ENCODE data around the gene OXER1.

Gene OXER1

GRCh38 chr2:42768706-42769256, 4.8 kb upstream of the OXER1 start:
- no peak for DNase-seq

GRCh38 chr2:42767899-42768705, 4.2 kb upstream of the OXER1 start:
- no peak for DNase-seq

DNA sequence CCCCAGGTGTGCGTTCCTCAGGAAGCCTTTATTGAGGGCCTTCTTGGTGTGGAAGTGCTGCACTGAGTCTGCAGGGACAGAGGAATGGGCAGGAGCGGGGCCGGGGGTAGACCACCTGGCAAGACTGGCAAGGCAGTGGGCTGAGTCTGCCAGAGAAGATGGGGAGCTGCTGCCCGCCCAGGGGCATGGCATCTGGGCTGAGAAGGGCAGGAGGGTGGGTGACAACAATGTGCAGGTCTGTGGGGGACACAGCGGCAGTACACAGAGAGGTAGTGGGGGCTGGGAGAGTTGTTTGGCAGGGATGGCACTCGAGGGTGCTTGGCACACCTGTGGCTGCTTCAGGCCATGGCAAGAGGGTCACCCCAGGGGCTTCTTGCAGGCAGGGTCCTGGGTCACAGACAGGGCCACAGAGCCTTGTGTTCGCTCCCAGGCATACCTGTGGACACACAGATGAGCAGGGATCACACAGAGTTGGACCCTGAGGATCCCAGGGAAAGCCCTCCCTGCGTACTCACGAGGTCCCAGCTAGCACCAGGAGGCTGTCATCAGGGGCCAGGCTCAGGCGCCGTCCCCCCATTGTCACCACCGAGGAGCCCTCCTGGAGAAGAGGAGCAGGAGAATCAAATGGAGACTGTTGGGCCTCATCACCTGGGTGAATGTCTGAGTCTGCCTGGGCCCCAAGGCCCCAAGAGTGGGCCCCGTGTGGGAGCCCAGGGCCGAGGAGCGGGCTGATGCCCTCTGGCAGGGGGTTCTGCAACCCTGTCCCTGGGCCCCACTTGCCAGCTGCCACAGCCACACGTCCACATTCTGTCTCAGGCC, 3.4 kb upstream of the OXER1 start:
- DNase-seq, result no peak

GRCh38 chr2:42765686-42766085, 1.8 kb upstream of the OXER1 start:
- no peak for DNase-seq

GRCh38 chr2:42764901-42765300, 966 bp upstream of the OXER1 start:
- no peak for DNase-seq

DNA sequence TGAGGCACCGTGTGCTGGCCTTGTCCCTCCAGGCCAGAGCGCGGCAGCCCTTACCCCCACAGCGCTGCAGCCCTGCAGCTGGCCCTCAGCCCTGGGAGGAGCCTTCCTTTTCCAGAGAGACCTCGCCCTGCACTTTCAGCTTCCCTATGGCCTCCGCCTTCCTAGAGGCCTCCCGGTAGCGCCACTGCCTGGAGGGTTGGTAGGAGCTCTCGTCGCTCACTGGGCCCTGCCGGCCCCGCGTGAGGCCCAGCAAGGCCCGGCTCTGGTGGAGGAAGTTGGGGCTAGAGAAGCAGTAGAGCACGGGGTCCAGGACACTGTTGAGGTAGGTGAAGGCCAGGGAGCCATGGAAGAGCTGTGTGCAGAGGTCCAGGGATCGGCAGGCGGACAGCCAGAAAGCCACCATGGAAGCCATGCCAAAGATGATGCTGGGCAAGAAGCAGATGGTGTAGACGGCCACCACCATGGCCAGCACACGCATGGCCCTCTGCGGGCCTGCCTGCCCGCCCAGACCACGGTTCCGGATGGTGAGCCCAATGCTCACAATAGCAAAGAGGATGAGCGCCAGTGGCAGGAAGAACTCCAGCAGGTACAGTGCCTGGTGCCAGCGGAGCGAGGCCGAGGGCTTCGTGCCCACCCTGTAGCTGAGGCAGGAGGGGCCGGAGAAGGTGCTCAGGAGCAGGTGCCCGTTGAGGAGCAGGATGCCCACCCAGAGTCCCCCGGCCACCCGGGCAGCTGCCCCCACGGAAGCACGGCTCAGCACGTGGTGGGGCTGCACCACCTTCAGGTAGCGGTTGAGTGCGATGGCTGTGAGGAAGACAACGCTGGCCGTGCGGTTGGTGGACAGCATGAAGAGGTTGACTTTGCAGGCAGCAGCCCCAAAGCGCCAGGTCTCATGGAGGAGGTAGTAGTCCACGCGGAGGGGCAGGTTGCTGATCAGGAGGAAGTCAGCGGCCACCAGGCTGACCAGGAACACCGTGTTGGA, 821 bp downstream of the OXER1 start:
- DNase-seq, result no peak

GRCh38 chr2:42762155-42762554, 1.8 kb downstream of the OXER1 start:
- DNase-seq, result no peak

DNA sequence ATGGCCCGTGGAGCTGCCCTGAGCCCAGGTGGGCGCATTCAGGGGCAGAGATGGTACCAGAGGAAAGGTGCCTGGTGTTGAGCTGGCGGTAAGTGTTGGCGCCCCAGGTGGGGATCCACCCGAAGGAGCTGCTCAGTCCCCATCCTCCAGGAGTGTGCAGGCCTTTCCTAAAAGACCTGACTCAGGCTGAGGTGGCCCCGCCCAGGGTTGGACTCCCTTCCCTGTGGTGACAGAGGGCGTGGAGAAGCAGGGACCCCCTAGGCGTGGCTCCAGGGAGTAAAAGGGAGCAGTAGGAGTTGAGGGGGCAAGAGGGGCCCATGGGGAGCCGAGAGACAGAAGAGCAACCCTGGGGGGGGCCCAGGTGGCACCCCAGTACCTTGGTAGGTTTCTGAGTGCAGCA, 2.4 kb downstream of the OXER1 start:
- no peak for DNase-seq

- no peak for DNase-seq
Observed at GRCh38 chr2:42758751-42759150, 5.2 kb downstream of the OXER1 start.

GRCh38 chr2:42757981-42758740, 5.8 kb downstream of the OXER1 start:
- DNase-seq, result no peak

DNA sequence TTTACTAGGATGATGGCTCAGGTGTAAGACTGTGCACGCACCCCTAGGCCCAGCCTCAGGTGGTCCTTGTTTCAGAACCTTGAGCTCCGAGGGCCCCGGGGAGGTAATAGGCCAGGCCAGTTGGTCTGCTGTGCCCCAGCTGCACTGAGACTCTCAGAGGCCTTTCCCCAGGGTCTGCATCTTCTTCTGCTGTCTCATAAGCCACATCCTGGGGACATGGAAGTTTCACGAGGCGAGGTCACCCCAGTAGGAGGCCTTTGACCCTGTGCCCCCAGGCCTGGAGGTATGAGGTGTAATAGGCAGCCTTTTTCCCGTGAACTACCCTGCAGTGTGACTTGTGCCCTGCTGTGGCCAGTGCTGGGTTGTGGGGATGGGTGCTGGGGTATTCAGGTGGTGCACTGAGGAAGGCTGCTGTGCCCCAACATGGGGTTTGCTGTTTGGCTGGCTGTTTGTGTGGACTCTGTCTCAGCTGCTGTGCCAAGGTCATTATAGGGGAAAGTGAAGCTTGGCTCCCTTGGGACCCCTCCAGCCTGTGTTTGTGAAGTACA, 6.9 kb downstream of the OXER1 start:
- DNase-seq, result no peak

GRCh38 chr2:42756150-42756775, 7.7 kb downstream of the OXER1 start:
- DNase-seq, result no peak

DNA sequence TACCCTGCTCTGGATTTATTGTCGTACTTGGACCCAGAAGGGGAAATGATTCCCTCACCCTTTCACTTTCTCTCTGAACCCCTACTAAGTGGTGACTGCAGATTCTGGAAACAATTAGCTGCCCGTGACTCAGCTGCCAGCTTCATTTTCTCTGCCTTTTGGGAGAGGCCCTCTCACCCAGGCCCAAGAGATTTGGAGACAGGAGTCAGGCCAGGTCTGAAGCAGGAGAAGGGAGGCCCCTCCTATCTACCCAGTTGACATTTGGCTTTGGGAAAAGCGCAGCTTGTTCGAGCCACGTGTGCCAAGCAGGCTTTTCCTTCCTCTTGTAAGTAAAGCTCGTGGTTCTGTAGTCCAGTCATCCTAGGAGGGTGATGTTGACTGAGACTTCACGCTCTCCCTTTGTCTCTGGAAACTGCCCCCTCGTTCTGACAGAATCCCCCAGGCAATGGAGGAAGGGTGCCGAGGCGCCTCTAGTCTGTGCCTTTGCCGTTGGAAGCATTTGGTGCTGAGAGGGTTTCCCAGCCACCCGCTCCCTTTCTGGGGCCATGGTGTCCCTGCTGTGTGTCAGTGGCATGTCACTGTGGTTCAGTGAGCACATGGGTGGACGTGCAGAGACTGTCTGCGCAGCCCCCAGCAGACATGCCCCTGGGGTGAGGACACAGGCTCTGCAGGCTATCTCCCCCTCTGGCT, 8.6 kb downstream of the OXER1 start:
- DNase-seq, result no peak

- DNase-seq, result no peak
Observed at GRCh38 chr2:42754776-42755140, 9.2 kb downstream of the OXER1 start.

DNA sequence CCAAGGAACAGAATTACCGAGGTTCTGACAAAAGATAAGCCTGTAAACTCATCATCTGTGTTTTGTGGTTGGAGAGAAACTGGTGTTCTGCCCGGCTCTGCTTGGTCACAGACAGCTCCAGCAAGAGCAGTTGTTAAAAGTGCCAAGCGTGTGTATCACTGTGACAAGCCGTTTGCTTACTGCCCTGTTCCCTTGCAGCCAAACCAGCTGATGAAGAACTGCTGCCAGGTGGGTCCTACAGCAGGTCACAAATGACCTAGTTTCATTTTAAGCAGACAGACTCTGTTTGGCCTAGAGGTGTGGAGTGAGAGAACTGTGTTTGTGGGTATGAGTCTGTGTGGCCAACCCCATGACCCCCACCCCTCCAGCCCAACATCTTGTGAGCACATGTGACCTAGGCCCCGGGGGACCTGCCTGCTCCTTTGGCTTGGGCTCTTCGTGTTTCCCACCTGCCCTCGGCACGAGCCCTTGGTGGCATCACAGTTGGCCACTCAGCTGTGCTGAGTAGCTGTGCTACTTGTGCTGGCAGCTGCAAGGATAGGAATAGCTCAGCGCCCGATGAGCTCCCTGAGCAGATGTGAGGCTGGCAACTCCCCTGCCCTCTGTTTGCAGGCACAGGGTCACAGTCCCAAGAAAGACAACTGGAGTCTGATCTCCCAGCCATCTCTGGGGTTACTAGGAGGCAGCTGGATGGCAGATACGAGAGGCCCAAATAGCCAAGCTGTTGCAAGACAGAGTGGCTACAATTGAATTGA, 9.7 kb downstream of the OXER1 start:
- DNase-seq, result no peak

- no peak for DNase-seq
Observed at GRCh38 chr2:42752816-42753813, 10.8 kb downstream of the OXER1 start.

GRCh38 chr2:42752314-42752713, 11.6 kb downstream of the OXER1 start:
- no peak for DNase-seq

DNA sequence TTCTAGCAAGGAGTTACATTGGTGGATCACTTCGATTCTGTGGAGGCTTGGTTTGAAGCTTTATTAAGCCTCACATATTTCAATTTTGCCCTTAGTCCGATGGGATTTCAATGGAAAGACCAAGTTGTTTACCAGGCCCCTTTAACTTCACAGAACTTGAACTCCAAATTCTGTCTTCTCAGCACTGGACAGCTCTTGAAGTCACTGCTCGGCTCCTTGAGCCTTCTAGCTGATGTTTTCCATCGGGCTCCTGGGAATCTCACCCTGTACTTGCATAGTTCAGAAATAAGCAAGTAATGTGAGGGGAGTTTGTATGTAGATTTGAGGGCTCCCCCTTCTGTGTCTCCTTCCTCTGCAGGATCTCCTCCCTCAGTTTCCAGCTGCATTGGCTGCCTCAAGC, 15.1 kb downstream of the OXER1 start:
- DNase-seq, result no peak

- no peak for DNase-seq
Observed at GRCh38 chr2:42747422-42747821, 16.5 kb downstream of the OXER1 start.

Measured in NCI-H526 treated with DMSO at 0.1 percent for 48 hours (cell line).